Effector memory CD8-positive, alpha-beta T cell (primary cell): ENCODE results near the gene MAP1B.
"Not testable (repeated sequence)": the region's sequence is repeated elsewhere in the genome, so short reads cannot be mapped to it uniquely, and the experiment has no call there.

Source experiments
- ATAC-seq: fragments of 150-1000 bp; cut with Tn5 transposase; replicated peaks from 2 replicates; pipeline ENCODE4 v1.10.0; 2021; ENCODE audit warnings: mild to moderate bottlenecking, moderate library complexity
- DNase-seq, 3 experiments: peaks; one replicate each; pipeline ENCODE4 v3.0.0; 2021
- H3K27ac Mint-ChIP-seq, 2 donors: one replicate each; pipeline ENCODE4 v1.8.0; 2022; ENCODE audit warnings: mild to moderate bottlenecking in 2 of 2, mixed read lengths in 2 of 2, moderate library complexity in 2 of 2
- H3K27me3 Mint-ChIP-seq, 2 donors: one replicate each; pipeline ENCODE4 v1.8.0; 2022; ENCODE audit warnings: mixed read lengths in 2 of 2
- H3K36me3 Mint-ChIP-seq: one replicate; pipeline ENCODE4 v1.8.0; 2022; ENCODE audit warnings: mild to moderate bottlenecking, moderate library complexity, mixed read lengths; ENCODE audit not compliant: insufficient read depth
- H3K4me1 Mint-ChIP-seq, 2 donors: one replicate each; pipeline ENCODE4 v1.8.0; 2022; ENCODE audit warnings: low read depth in 2 of 2, mixed read lengths in 2 of 2
- H3K4me3 Mint-ChIP-seq, 2 donors: one replicate each; pipeline ENCODE4 v1.8.0; 2022; ENCODE audit warnings: mild to moderate bottlenecking in 2 of 2, mixed read lengths in 2 of 2, moderate library complexity in 2 of 2
- H3K9me3 Mint-ChIP-seq, 2 donors: one replicate each; pipeline ENCODE4 v1.8.0; 2022; ENCODE audit warnings: mixed read lengths in 2 of 2

The MAP1B gene

GRCh38 chr5:72166070-72166979 is 59.0 kb downstream of the MAP1B start:
- Mint-ChIP-seq H3K27ac (no peak overlapping the region), H3K4me3 (no peak overlapping the region), H3K4me1 (no peaks in the 10 kb centered on the region), H3K9me3 (no peaks in the 10 kb centered on the region), H3K36me3 (no peaks in the 10 kb centered on the region), H3K27me3 (peaks cover 35 to 76% of the 10 kb centered on the region in 2 donors)
- DNase-seq, result no peak
- ATAC-seq, result no peak

DNA sequence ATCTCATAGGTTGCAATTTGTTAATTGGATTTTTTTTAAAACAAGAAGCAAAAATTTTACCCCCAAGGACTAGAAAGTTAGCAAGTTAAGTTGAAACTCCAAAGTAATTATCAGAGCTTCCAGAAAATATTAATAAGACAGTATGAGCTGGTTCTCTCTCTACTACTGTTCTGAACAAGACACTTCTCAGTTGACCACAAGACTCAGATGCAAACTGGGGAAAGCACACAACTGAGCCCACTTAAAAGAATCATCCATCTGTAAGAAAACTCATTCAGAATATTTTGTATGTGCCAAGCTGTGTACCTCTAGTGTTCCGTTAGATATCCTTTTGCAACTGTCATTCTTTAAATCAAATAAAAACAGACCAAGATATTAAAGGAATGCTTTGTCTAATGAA is 60.0 kb downstream of the MAP1B start:
- no peak for DNase-seq
- ATAC-seq, result no peak
- no peaks in the 10 kb centered on the region for H3K36me3 Mint-ChIP-seq
- H3K27me3 Mint-ChIP-seq, result peaks cover 36 to 76% of the 10 kb centered on the region in 2 donors
- H3K4me3 Mint-ChIP-seq, result no peak overlapping the region
- H3K9me3 Mint-ChIP-seq, result no peaks in the 10 kb centered on the region
- no peaks in the 10 kb centered on the region for H3K4me1 Mint-ChIP-seq
- no peak overlapping the region for H3K27ac Mint-ChIP-seq

DNA sequence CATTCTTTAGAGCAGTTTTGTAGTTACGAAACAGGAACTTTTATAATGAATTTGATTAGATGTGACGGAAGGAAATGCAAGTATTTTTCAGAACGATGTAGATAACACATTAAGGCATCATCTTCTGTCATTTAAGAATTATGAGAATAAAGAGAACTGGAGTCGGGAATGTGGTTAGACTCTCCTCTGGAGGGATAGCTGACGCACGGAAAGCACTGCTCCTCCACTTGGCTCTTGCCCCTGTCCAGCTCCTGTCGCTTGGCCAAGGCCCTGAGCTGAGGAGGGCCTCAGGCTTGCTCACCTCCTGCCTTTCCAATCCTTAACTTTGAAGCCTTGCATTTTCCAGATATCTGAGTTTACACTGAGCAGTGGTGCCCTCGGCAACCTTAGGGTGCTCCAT is 60.5 kb downstream of the MAP1B start:
- DNase-seq (no peak), ATAC-seq (no peak)
- Mint-ChIP-seq H3K4me1 (no peaks in the 10 kb centered on the region), H3K9me3 (no peaks in the 10 kb centered on the region), H3K27ac (no peak overlapping the region), H3K36me3 (no peaks in the 10 kb centered on the region), H3K4me3 (no peak overlapping the region), H3K27me3 (peaks cover 37 to 75% of the 10 kb centered on the region in 2 donors)

DNA sequence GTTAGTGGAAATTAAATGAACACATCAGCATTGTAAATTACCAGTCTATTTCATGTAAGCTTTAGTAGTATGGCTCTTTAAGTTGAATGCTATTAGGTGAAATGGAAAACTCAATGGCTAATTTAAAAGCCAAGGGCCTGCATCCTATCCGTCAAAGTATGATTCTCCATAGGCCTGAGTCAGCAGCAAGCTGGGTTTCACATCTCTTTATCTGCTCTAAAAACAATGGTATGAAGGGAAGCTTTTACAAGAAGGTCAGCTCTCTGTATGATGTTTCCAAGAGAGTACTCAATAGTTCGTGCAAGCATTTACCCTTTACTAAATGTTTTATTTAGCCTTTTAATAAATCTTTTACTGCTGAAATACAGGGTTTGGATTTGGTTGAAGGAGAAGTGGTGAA is 62.8 kb downstream of the MAP1B start:
- DNase-seq (no peak), ATAC-seq (no peak)
- H3K27me3 Mint-ChIP-seq, result peaks cover 38 to 78% of the 10 kb centered on the region in 2 donors
- H3K4me3 Mint-ChIP-seq, result no peak overlapping the region
- H3K4me1 Mint-ChIP-seq, result no peaks in the 10 kb centered on the region
- no peak overlapping the region for H3K27ac Mint-ChIP-seq
- H3K9me3 Mint-ChIP-seq, result no peaks in the 10 kb centered on the region
- H3K36me3 Mint-ChIP-seq, result no peaks in the 10 kb centered on the region

DNA sequence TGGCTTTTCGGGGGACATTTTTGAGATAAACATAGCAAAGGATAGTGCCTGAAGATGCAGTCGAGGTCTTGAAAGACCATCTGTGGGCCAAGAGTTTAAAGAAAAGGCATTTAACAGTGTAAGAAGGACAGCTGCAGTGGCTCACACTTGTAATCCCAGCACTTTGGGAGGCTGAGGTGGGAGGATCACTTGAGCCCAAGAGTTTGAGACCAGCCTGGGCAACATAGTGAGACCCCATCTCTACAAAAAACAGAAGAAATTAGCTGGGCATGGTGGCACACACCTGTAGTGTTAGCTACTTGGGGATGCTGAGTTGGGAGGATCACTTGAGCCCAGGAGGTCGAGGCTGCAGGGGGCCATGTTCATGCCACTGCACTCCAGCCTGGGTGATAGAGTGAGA is 63.9 kb downstream of the MAP1B start:
- not testable (repeated sequence) for H3K9me3 Mint-ChIP-seq, H3K4me1 Mint-ChIP-seq, ATAC-seq, H3K27ac Mint-ChIP-seq, DNase-seq, H3K36me3 Mint-ChIP-seq, H3K4me3 Mint-ChIP-seq
- peaks cover 49 to 84% of the 10 kb centered on the region in 2 donors for H3K27me3 Mint-ChIP-seq

GRCh38 chr5:72171667-72172066 is 64.4 kb downstream of the MAP1B start:
- no peak overlapping the region for H3K27ac Mint-ChIP-seq
- H3K4me3 Mint-ChIP-seq, result no peak overlapping the region
- no peaks in the 10 kb centered on the region for H3K36me3 Mint-ChIP-seq
- no peak for DNase-seq
- H3K27me3 Mint-ChIP-seq, result peaks cover 50 to 84% of the 10 kb centered on the region in 2 donors
- no peaks in the 10 kb centered on the region for H3K4me1 Mint-ChIP-seq
- ATAC-seq, result peak; percentile 27
- H3K9me3 Mint-ChIP-seq, result no peaks in the 10 kb centered on the region

DNA sequence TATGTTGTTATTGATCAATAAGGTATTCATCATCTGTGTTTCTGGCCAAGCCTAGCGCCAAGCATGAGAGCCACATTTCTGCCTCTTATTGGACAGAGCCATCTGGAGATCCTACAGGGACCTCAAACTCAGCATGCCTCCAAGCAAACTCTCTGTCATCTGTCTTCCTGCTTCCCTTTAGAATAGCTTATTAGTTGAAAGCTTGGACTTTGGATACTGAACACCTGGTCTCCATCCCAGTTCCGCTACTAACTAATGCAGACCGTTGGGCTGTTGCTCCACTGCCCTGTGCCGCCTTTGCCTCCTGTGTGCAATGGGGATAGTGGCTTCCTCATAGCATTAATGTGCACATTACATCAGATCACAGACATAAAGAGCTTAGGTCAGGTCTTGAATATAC is 65.5 kb downstream of the MAP1B start:
- Mint-ChIP-seq H3K4me1 (no peaks in the 10 kb centered on the region), H3K9me3 (no peaks in the 10 kb centered on the region), H3K27me3 (peaks cover 42 to 86% of the 10 kb centered on the region in 2 donors), H3K36me3 (no peaks in the 10 kb centered on the region), H3K27ac (no peak overlapping the region), H3K4me3 (no peak overlapping the region)
- DNase-seq (no peak), ATAC-seq (no peak)

- peaks cover 60 to 92% of the 10 kb centered on the region in 2 donors for H3K27me3 Mint-ChIP-seq
- H3K36me3 Mint-ChIP-seq, result no peaks in the 10 kb centered on the region
- DNase-seq (no peak), ATAC-seq (no peak)
- no peaks in the 10 kb centered on the region for H3K4me1 Mint-ChIP-seq
- no peak overlapping the region for H3K27ac Mint-ChIP-seq
- H3K4me3 Mint-ChIP-seq, result no peak overlapping the region
- H3K9me3 Mint-ChIP-seq, result no peaks in the 10 kb centered on the region
Measured at GRCh38 chr5:72177538-72177937, 70.3 kb downstream of the MAP1B start.

- Mint-ChIP-seq H3K36me3 (no peaks in the 10 kb centered on the region), H3K27ac (no peak overlapping the region), H3K27me3 (peaks cover 73 to 95% of the 10 kb centered on the region in 2 donors), H3K4me3 (no peak overlapping the region), H3K4me1 (no peaks in the 10 kb centered on the region), H3K9me3 (no peaks in the 10 kb centered on the region)
- DNase-seq (no peak), ATAC-seq (no peak)
Measured at GRCh38 chr5:72179028-72179815, 71.9 kb downstream of the MAP1B start.

GRCh38 chr5:72179816-72180440 is 72.7 kb downstream of the MAP1B start:
- peaks cover 77 to 98% of the 10 kb centered on the region in 2 donors for H3K27me3 Mint-ChIP-seq
- no peak overlapping the region for H3K4me3 Mint-ChIP-seq
- ATAC-seq (no peak), DNase-seq (no peak)
- H3K4me1 Mint-ChIP-seq, result no peaks in the 10 kb centered on the region
- H3K36me3 Mint-ChIP-seq, result no peaks in the 10 kb centered on the region
- no peaks in the 10 kb centered on the region for H3K9me3 Mint-ChIP-seq
- no peak overlapping the region for H3K27ac Mint-ChIP-seq

GRCh38 chr5:72180925-72181324 is 73.7 kb downstream of the MAP1B start:
- DNase-seq, result no peak
- Mint-ChIP-seq H3K36me3 (no peaks in the 10 kb centered on the region), H3K27ac (no peak overlapping the region), H3K27me3 (peaks cover 77 to 98% of the 10 kb centered on the region in 2 donors), H3K9me3 (no peaks in the 10 kb centered on the region), H3K4me1 (no peaks in the 10 kb centered on the region), H3K4me3 (no peak overlapping the region)
- ATAC-seq, result no peak

DNA sequence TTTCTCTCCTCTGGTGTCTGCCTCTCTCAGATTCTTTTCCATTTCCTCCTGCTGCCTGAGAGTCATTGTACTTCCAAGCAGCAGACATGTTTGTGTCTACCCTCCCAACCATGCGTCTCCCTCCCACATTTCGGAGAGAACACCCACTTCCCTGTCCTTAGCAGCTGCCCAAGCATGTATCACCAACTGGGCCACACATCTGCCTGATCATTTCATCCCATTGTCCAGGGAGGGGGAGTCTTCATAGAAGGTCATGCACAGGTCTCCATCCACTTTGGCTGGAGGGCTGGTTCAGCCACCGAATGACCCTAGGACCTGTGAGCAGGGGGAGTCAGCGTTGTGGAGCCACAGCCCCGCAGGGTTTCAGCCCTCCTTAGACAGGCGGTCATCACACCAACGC is 75.4 kb downstream of the MAP1B start:
- H3K9me3 Mint-ChIP-seq, result no peaks in the 10 kb centered on the region
- H3K36me3 Mint-ChIP-seq, result no peaks in the 10 kb centered on the region
- peaks cover 78 to 98% of the 10 kb centered on the region in 2 donors for H3K27me3 Mint-ChIP-seq
- no peaks in the 10 kb centered on the region for H3K4me1 Mint-ChIP-seq
- H3K27ac Mint-ChIP-seq, result no peak overlapping the region
- no peak for ATAC-seq
- no peak overlapping the region for H3K4me3 Mint-ChIP-seq
- DNase-seq, result no peak

DNA sequence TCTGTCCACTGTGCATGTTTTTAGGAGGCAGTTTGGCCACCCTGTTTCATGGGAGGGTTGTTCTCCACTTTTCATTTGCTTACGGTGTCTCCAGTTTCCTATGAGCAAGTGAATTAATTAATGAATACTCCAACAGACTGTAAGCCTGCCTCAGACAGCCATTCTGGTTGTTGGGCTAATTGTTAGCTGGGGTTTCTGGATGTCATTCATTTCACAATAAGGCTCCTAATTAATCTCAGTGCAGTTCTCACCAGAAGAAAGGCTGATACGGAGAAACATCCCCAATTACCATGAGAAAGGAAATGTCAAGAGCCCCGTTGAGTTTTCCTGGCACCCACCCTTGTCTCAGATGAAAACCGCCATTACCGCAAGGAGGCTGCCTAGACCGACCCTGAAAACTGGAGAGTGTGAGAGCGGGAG is 75.8 kb downstream of the MAP1B start:
- no peaks in the 10 kb centered on the region for H3K4me1 Mint-ChIP-seq
- no peak for ATAC-seq
- no peak overlapping the region for H3K27ac Mint-ChIP-seq
- H3K27me3 Mint-ChIP-seq, result peaks cover 75 to 98% of the 10 kb centered on the region in 2 donors
- no peak for DNase-seq
- no peaks in the 10 kb centered on the region for H3K36me3 Mint-ChIP-seq
- H3K9me3 Mint-ChIP-seq, result no peaks in the 10 kb centered on the region
- H3K4me3 Mint-ChIP-seq, result no peak overlapping the region
